Measurements from ENCODE around the gene SPZ1. TPM values are rescaled to one million over a fixed set of nuclear protein-coding genes. Genes with fewer than 3 reads are reported as not detected.
A peak's percentile ranks its signal among the peaks of the same experiment; 100 is the strongest.
"Not testable (repeated sequence)": the region's sequence is repeated elsewhere in the genome, so short reads cannot be mapped to it uniquely, and the experiment has no call there.

The SPZ1 gene, protein sequence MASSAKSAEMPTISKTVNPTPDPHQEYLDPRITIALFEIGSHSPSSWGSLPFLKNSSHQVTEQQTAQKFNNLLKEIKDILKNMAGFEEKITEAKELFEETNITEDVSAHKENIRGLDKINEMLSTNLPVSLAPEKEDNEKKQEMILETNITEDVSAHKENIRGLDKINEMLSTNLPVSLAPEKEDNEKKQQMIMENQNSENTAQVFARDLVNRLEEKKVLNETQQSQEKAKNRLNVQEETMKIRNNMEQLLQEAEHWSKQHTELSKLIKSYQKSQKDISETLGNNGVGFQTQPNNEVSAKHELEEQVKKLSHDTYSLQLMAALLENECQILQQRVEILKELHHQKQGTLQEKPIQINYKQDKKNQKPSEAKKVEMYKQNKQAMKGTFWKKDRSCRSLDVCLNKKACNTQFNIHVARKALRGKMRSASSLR
- not detected for total RNA-seq
- long read RNA-seq = 0 reads

DNA sequence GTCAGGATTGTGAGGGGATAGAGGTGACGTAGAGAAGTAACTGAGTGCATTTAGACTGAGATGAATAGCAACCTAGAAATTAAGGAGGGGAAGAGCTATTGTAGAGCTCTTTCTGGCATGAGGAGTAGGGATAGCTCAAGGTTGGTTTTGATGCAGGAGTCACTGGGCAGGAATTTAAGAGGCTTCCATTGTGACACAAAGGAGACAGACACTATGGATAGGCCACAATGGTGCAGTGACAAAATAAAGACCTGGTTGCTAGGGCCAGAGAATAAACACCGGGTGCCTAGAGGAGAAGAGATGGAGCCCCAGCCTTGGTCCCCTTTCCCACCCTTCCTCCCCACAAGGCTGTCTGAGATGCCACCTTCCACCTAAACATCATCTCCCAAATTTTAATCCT is at the start of gene SPZ1:
Gene SPZ1, plus strand, starts transcription at position 301 of the 400 bp plus-strand sequence. CDS start 214 bp downstream, outside the sequence.
- DNase-seq = no peak
- no peak for ATAC-seq
- intact Hi-C loops (cut with DNase I, micrococcal nuclease) = no loop called here

- intact Hi-C loops (cut with DNase I, micrococcal nuclease); ATAC-seq; DNase-seq: not testable (repeated sequence)
Measured at GRCh38 chr5:80270543-80270942, 49.3 kb upstream of the SPZ1 start.

DNA sequence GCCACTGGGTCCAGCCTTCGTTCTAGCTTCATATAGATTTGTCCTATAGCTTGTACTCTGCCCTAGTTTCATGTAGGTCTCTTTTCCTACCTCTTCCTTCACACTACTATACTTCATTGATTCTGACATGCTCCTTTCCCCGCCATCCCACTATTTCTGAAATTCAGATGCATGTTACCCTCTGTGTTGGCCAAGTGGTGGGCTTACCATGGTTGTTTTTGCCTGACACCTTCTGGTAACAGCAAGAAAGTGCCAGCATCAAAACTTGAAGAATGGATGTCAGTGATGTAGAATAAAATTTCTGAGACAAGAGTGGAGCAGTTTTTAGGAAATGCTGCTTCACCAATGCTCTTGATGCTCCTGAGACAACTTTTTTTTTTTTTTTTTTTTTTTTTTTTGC is 44.5 kb upstream of the SPZ1 start:
- peak; percentile 68 for ATAC-seq
- no peak for DNase-seq
- intact Hi-C loops (cut with DNase I, micrococcal nuclease) = no loop called here

DNA sequence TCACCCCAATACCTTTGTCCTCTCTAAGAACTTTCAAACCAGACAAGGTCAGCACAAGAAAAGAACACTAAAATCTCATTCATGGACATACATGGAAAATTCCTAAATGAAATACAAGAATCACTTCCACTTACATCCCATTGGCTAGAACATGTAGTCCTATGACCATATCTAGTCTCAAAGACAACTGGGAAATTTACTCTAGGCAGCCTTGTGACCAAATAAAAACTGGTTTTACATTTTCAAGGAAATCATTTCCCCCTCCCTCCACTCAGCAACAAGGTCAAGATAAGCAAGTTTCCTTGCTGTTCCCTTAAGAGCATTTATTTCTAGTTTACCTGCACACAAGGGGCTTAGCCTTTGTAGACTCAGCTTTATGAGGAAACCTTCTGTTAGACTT is 43.6 kb upstream of the SPZ1 start:
- ATAC-seq (peak; percentile 55), DNase-seq (no peak)
- intact Hi-C loops (cut with DNase I, micrococcal nuclease) = no loop called here

DNA sequence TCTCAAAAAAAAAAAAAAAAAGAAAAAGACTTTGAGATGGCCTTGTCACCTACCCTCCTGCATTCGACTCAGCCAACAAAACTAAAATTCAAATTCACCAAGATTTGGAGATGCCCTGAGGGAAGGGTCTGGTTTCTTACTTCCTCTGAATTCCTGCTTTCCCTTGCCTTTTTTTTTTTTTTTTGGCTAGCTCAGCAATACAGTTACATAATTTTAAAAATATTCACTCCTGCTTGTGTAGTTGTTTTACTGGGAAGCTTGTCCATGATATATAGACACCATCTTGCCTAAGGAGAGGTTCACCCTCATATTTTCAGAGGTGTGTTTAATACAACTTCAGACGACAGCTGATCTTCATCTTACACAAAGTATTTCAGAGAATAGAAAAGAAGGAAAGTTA is 42.6 kb upstream of the SPZ1 start:
- DNase-seq (no peak), ATAC-seq (no peak)
- intact Hi-C loops (cut with DNase I, micrococcal nuclease) = no loop called here

DNA sequence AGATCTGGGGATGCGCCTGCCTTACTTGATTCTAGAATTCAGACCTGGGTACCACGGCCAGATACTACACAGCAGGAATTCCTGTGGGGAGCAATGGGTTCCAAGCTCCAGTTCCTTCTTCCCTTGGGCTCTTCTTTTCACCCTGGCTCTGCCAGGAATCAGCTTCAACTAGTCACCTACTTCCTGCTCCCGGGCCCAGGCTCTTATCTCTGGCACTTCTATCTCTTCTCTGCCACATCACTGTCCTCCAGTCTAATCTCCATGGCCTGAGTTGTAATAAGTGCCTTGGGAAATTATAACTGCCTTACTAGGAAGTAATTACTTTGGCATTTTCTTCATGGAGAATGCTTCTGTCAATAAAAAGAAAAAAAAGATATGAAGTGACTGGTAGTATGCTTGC is 37.7 kb upstream of the SPZ1 start:
- intact Hi-C loops (cut with DNase I, micrococcal nuclease) = no loop called here
- ATAC-seq = peak; percentile 83
- DNase-seq = no peak

DNA sequence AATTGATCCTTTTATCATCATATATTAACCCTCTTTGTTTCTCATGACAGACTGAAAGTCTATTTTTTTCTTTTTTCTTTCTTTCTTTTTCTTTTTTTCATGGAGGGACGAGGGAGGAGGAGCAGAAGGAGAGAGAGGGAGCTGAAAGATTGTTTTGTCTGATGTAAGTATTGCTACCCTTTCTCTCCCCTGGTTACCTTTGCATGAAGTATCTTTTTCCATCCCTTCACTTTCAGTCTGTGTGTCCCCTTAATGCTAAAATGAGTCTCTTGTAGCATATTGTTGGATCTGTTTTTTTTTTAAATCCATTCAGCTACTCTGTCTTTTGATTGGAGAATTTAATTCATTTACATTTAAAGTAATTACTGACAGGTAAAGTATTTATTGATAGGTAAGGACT is 36.4 kb upstream of the SPZ1 start:
- intact Hi-C loops (cut with DNase I, micrococcal nuclease) = no loop called here
- DNase-seq (no peak), ATAC-seq (no peak)

DNA sequence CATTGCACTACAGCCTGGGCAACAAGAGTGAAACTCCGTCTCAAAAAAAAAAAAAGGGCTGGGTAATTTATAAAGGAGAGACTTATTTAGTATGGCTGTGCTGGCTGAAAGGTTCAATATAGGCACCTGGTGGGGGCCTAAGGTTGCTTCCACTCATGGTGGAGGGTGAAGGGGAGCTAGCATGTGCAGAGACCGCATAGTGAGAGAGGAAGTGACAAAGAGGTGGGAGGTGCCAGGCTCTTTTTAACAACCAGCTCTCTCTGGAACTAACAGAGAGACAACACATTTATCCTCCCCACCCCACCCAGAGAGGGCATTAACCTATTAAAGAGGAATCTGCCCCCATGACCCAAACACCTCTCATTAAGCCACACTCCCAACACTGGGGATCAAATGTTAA is 35.1 kb upstream of the SPZ1 start:
- intact Hi-C loops (cut with DNase I, micrococcal nuclease) = no loop called here
- DNase-seq (no peak), ATAC-seq (no peak)

DNA sequence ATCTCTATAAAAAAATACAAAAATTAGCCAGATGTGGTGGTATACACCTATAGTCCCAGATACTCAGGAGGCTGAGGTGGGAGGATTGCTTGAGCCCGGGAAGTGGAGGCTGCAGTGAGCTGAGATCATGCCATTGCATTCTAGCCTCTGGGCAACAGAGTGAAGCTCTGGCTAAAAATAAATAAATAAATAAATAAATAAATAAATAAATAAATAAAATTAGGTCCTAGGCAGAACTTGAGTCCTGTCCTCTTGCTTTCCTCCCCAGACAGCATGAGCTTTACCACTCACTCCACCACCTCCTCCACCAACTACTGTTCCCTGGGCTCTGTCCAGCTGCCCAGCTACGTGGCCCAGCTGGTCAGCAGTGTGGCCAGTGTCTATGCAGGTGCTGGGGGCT is 31.6 kb upstream of the SPZ1 start:
- intact Hi-C loops (cut with DNase I, micrococcal nuclease) = no loop called here
- no peak for ATAC-seq

DNA sequence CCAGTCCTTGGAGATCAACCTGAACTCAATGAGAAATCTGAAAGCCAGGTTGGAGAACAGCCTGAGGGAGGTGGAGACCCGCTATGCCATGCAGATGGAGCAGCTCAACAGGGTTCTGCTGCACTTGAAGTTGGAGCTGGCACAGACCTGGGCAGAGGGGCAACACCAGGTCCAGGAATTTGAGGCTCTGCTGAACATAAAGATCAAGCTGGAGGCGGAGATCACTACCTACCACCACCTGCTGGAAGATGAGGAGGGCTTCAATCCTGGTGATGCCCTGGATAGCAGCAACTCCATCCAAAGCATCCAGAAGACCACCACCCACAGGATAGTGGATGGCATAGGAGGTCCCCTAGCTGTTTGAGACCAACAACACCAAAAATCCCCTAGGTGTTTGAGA is 30.5 kb upstream of the SPZ1 start:
- DNase-seq (no peak), ATAC-seq (no peak)
- intact Hi-C loops (cut with DNase I, micrococcal nuclease) = no loop called here

More for the DNA sequence above, 31.6 kb upstream of the SPZ1 start:
- no peak for DNase-seq

- DNase-seq = no peak
- ATAC-seq = no peak
- intact Hi-C loops (cut with DNase I, micrococcal nuclease) = no loop called here
Measured at GRCh38 chr5:80291761-80292160, 28.0 kb upstream of the SPZ1 start.

DNA sequence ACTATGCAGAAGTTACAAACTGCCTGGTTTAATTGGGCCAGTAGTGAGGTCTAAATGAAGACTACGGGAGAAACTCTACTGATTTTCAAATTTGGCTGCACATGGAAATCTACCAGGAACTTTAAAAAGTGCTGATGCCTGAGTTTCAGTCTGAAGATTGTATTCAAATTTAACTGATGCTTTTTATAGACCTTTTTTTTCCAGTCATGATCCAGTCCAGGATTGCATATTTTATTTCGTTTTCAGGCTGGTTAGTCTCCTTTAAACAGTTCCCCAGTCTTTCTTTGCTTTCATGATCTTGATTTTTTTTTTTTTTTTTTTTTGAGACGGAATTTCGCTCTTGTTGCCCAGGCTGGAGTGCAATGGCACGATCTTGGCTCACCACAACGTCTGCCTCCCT is 23.7 kb upstream of the SPZ1 start:
- intact Hi-C loops (cut with DNase I, micrococcal nuclease) = no loop called here
- ATAC-seq (no peak), DNase-seq (no peak)

- intact Hi-C loops (cut with DNase I, micrococcal nuclease) = no loop called here
- ATAC-seq (no peak), DNase-seq (no peak)
Measured at GRCh38 chr5:80299601-80300000, 20.2 kb upstream of the SPZ1 start.

GRCh38 chr5:80300125-80300524 is 19.7 kb upstream of the SPZ1 start:
- ATAC-seq (no peak), DNase-seq (no peak)
- intact Hi-C loops (cut with DNase I, micrococcal nuclease) = no loop called here

- DNase-seq; intact Hi-C loops (cut with DNase I, micrococcal nuclease); ATAC-seq: not testable (repeated sequence)
Measured at GRCh38 chr5:80300796-80301195, 19.0 kb upstream of the SPZ1 start.

- intact Hi-C loops (cut with DNase I, micrococcal nuclease); DNase-seq; ATAC-seq: not testable (repeated sequence)
Measured at GRCh38 chr5:80301342-80301741, 18.5 kb upstream of the SPZ1 start.

GRCh38 chr5:80302636-80303035 is 17.2 kb upstream of the SPZ1 start:
- peak; percentile 53 for ATAC-seq
- intact Hi-C loops (cut with DNase I, micrococcal nuclease) = no loop called here
- DNase-seq = peak in 1 of 2 donors; percentile 12

GRCh38 chr5:80308526-80308925 is 11.3 kb upstream of the SPZ1 start:
- no peak for ATAC-seq
- intact Hi-C loops (cut with DNase I, micrococcal nuclease) = no loop called here

DNA sequence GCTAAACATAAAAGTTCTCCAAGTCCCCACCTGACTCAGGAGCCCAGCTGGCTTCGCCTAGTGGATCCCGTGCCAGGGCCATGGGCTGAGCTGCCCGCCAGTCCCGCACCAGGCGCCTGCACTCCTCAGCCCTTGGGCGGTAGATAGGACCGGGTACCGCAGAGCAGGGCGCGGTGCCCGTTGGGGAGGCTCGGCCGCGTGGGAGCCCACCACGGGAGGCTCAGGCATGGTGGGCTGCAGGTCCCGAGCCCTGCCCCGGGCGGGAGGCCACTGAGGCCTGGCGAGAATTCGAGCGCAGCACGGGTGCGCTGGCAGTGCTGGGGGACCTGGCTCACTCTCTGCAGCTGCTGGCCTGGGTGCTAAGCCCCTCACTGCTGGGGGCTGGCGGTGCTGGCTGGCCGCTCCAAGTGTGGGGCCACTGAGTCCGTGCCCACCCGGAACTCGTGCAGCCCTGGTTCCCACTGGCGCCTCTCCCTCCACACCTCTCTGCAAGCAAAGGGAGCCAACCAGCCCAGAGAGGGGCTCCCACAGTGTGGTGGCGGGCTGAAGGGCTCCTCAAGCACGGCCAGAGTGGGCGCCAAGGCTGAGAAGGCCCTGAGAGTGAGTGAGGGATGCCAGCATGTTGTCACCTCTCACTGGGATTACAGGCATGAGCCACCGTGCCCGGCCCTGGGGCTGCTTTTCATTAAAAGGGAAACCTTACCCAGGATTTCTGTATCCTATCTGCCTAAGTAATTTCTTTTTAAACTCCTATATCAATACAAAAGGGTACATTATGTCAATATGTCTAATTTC is 9.7 kb upstream of the SPZ1 start:
- no peak for ATAC-seq
- intact Hi-C loops (cut with DNase I, micrococcal nuclease) = no loop called here
- no peak for DNase-seq

More at GRCh38 chr5:80308526-80308925, 11.3 kb upstream of the SPZ1 start:
- no peak for DNase-seq

- no peak for ATAC-seq
- DNase-seq = no peak
- intact Hi-C loops (cut with DNase I, micrococcal nuclease) = no loop called here
Measured at GRCh38 chr5:80315244-80315643, 4.6 kb upstream of the SPZ1 start.

All from left colon (tissue), 2 donors.